Kidney epithelial cell (primary cell): Measurements from ENCODE around the gene PRSS38. TPM values are rescaled to one million over a fixed set of nuclear protein-coding genes. Genes with fewer than 3 reads are reported as not detected.

Source experiments
- DNase-seq: peaks from one replicate; pipeline ENCODE4 v3.0.0-alpha.2; 2010; ENCODE audit warnings: low read depth
- H3K27me3 ChIP-seq: 2 replicates; pipeline ENCODE4 v1.6.0; 2011; ENCODE audit warnings: low read length; ENCODE audit not compliant: control insufficient read depth, insufficient read depth
- H3K36me3 ChIP-seq: 2 replicates; pipeline ENCODE4 v1.5.1; 2011; ENCODE audit warnings: low read length; ENCODE audit not compliant: control insufficient read depth, insufficient read depth
- H3K4me3 ChIP-seq: 2 replicates; pipeline ENCODE4 v1.5.1; 2011; ENCODE audit warnings: low read depth, mild to moderate bottlenecking, control low read depth, low read length
- CTCF ChIP-seq: IDR thresholded peaks from 2 replicates; pipeline ENCODE4 v1.5.1; 2011; ENCODE audit warnings: mild to moderate bottlenecking, moderate library complexity, low read length, control low read depth, inconsistent platforms; ENCODE audit not compliant: insufficient read depth, poor library complexity, severe bottlenecking
- total RNA-seq: library from RNA; depleted of rRNA; stranded (reverse); fragments of >200 nt; gene quantifications from 2 replicates; pipeline ENCODE4 v1.2.3, GENCODE V29; 2015

Gene PRSS38
- total RNA-seq, 1 donor from 2014 or later: not detected

GRCh38 chr1:227816750-227817446, 1.4 kb downstream of the PRSS38 start:
- no peaks in the 10 kb centered on the region for H3K27me3 ChIP-seq
- H3K4me3 ChIP-seq: no peak overlapping the region
- no peaks in the 10 kb centered on the region for H3K36me3 ChIP-seq
- DNase-seq: no peak
- TF ChIP-seq CTCF: no peak

- H3K4me3 ChIP-seq: no peak overlapping the region
- no peaks in the 10 kb centered on the region for H3K27me3 ChIP-seq
- no peak for DNase-seq
- TF ChIP-seq CTCF: no peak
- no peaks in the 10 kb centered on the region for H3K36me3 ChIP-seq
These were observed 8.1 kb downstream of the PRSS38 start for GRCh38 chr1:227823537-227823936.

GRCh38 chr1:227824204-227824603, 8.7 kb downstream of the PRSS38 start:
- Histone ChIP-seq H3K36me3 (no peaks in the 10 kb centered on the region), H3K27me3 (no peaks in the 10 kb centered on the region), H3K4me3 (no peak overlapping the region)
- no peak for DNase-seq
- no peak for TF ChIP-seq CTCF

- Histone ChIP-seq H3K27me3 (no peaks in the 10 kb centered on the region), H3K4me3 (no peak overlapping the region), H3K36me3 (no peaks in the 10 kb centered on the region)
- no peak for DNase-seq
- no peak for TF ChIP-seq CTCF
These were observed 13.3 kb downstream of the PRSS38 start for GRCh38 chr1:227828786-227829185.

GRCh38 chr1:227838181-227838580, 22.7 kb downstream of the PRSS38 start:
- Histone ChIP-seq H3K27me3 (no peaks in the 10 kb centered on the region), H3K36me3 (no peaks in the 10 kb centered on the region), H3K4me3 (no peak overlapping the region)
- TF ChIP-seq CTCF: no peak
- no peak for DNase-seq

- no peaks in the 10 kb centered on the region for H3K27me3 ChIP-seq
- H3K4me3 ChIP-seq: no peak overlapping the region
- DNase-seq: no peak
- H3K36me3 ChIP-seq: no peaks in the 10 kb centered on the region
- no peak for TF ChIP-seq CTCF
These were observed 25.6 kb downstream of the PRSS38 start for GRCh38 chr1:227841096-227841495.
